Endothelial cell of umbilical vein (primary cell): ENCODE results near the gene PTGDR.

ENCODE experiments used
- CTCF ChIP-seq, 2 donors: IDR thresholded peaks; 1 replicate in 1 of 2; 2 replicates in 1 of 2; pipeline ENCODE4 v1.5.1; 2011; ENCODE audit warnings: low read length in 2 of 2, mild to moderate bottlenecking in 2 of 2, moderate library complexity in 2 of 2, control low read depth in 1 of 2, inconsistent platforms in 1 of 2, low read depth in 1 of 2; ENCODE audit not compliant: insufficient read depth in 1 of 2; ENCODE audit errors: extremely low read depth in 1 of 2
- EZH2 ChIP-seq: IDR thresholded peaks from 2 replicates; pipeline ENCODE4 v1.6.1; 2012; ENCODE audit warnings: borderline replicate concordance, low read depth, mild to moderate bottlenecking, moderate library complexity, low read length, inconsistent platforms; ENCODE audit not compliant: severe bottlenecking
- GATA2 ChIP-seq: IDR thresholded peaks from 2 replicates; pipeline ENCODE4 v1.7.0; 2011; ENCODE audit warnings: low read depth, mild to moderate bottlenecking, moderate library complexity, mixed read lengths, low read length; ENCODE audit not compliant: insufficient read length, insufficient read depth
- MAX ChIP-seq: IDR thresholded peaks from 2 replicates; pipeline ENCODE4 v1.6.1; 2011; ENCODE audit not compliant: insufficient read depth, insufficient read length
- MYC ChIP-seq: IDR thresholded peaks from one replicate; pipeline ENCODE4 v1.6.1; 2011; ENCODE audit warnings: mild to moderate bottlenecking, low read depth, low read length
- POLR2A ChIP-seq: IDR thresholded peaks from 2 replicates; pipeline ENCODE4 v1.6.1; 2012; ENCODE audit warnings: low read depth, mild to moderate bottlenecking, control low read depth, low read length

GRCh38 chr14:52248057-52248456, 19.4 kb upstream of the PTGDR start:
- TF ChIP-seq CTCF (IDR thresholded peaks at IDR 0.05; ENCODE audit: extremely low read depth in 1 of 2, insufficient read depth in 1 of 2, low read depth in 1 of 2, low read length in 2 of 2) (no peak), POLR2A (no peak), EZH2 (no peak), MYC (no peak), GATA2 (no peak), MAX (no peak)
